ENCODE measurements around the gene TPMT.

DNA sequence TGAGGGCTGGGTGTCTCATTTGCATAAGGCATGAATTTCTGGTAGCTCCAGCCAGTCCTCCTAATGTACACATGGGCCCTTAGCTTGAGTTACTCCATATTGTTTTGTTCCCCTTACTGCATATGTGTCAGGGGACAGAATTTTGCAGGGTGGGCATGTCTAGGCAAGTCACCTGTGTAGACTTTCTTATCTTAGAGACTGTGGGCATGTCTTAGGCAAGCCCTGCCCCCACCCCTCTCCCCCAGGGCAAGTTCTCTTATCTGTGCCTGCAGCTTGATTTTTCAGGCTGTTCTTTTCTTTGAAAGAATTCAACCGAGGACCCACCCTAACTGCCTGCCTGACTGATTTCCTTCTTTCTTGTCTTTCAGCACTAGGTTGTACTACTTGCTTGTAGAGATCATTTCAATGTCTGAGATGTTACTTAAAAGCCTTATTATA lies 64.5 kb downstream of the TPMT start:
- TF ChIP-seq, protein P1, sequence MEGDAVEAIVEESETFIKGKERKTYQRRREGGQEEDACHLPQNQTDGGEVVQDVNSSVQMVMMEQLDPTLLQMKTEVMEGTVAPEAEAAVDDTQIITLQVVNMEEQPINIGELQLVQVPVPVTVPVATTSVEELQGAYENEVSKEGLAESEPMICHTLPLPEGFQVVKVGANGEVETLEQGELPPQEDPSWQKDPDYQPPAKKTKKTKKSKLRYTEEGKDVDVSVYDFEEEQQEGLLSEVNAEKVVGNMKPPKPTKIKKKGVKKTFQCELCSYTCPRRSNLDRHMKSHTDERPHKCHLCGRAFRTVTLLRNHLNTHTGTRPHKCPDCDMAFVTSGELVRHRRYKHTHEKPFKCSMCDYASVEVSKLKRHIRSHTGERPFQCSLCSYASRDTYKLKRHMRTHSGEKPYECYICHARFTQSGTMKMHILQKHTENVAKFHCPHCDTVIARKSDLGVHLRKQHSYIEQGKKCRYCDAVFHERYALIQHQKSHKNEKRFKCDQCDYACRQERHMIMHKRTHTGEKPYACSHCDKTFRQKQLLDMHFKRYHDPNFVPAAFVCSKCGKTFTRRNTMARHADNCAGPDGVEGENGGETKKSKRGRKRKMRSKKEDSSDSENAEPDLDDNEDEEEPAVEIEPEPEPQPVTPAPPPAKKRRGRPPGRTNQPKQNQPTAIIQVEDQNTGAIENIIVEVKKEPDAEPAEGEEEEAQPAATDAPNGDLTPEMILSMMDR (IDR thresholded peaks at IDR 0.05) = no peak
- TF ChIP-seq POLR2AphosphoS5 (IDR thresholded peaks at IDR 0.05) (no peak), POLR2A (IDR thresholded peaks at IDR 0.05) (no peak)

All from breast epithelium (tissue), 3 donors.